GM18499 (cell line): ENCODE results near the gene HSPB2.
A peak's percentile ranks its signal among the peaks of the same experiment; 100 is the strongest.
"Not testable (repeated sequence)": the region's sequence is repeated elsewhere in the genome, so short reads cannot be mapped to it uniquely, and the experiment has no call there.

ENCODE experiments used
- ATAC-seq: cut with Tn5 transposase; IDR thresholded peaks from one replicate; pipeline ENCODE4 v1.9.1; 2021; ENCODE audit warnings: moderate number of reproducible peaks; ENCODE audit not compliant: insufficient read depth, unreplicated experiment

HSPB2 gene

GRCh38 chr11:111912535-111912934 lies at the start of gene HSPB2:
TSS of gene HSPB2 (plus strand) at chr11:111912734. CDS start at chr11:111912830, 96 bp downstream.
- no peak for ATAC-seq

DNA sequence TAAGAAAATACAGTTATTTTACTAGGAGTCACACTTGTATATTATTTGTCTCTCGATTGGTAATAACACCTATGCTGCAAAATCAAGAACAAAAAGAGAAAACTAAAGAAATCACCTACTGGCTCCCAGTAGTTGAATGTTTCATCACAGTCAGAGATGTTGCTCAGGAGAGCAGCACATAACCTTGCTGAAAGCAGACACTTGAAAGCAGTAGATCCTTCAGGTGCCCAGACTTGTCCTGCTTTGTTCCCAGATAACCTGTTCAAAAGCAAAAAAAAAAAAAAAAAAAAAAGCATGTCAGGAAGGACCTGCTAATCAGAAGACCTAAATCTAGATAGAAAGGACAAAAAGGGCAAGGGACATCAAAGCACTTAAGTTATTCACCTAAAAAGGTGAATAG lies 42.4 kb upstream of the HSPB2 start:
- ATAC-seq: no peak

GRCh38 chr11:111870522-111870885 lies 42.0 kb upstream of the HSPB2 start:
- no peak for ATAC-seq

GRCh38 chr11:111870886-111871692 lies 41.4 kb upstream of the HSPB2 start, which contains the start of gene ALG9:
TSS of gene ALG9 (minus strand) at chr11:111871581. CDS start at chr11:111871482, 99 bp downstream.
- peak; percentile 45 for ATAC-seq

DNA sequence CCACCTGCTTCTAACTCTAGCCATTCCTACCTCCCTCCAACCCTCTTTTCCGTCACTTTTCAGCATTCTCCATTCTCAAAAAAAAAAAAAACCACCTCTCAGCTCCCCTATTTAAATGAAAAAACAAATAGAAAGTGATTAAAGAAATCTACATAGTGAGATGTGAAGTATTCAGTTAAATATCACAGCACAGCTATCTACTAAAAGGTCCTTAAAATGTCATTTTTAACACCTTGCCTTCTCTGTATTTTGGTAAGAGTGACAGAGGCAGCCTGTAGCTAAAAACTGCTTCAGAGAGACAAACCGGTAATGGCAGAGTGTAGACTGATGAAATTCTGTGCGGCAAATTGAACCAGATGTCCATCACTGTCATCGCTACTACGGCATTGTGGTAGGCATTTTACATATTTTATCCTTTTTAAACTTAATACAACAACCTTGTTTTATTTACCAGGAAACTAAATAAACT lies 40.8 kb upstream of the HSPB2 start:
- ATAC-seq: no peak

DNA sequence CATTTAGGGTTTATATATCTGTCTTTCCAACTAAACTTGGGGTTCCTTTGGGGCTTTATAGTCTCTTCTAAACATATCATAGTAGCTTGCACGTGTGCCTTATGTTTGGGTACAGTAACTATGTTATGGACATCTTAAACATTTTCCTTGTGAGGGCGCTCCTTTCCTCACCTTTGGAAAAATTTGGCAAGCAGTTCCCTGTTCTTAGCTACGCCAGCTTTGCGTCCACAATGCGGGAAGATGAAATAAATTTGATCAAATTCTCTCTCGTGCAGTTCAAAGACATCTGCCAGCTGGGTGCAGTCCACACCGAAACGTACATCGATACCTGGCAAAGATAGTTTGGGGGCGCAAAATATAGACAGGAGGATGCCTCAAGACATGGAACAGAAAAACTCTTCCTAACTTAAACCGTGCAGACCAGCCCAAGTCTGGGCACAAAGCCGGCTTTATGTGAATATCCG lies 34.1 kb upstream of the HSPB2 start:
- no peak for ATAC-seq

- peak; percentile 73 for ATAC-seq
Measured at GRCh38 chr11:111878849-111879636, 33.5 kb upstream of the HSPB2 start, which contains the start of the genes CFAP68 and FDXACB1. TSS of gene CFAP68 (plus strand) at chr11:111879541. CDS start at chr11:111879561, 20 bp downstream. TSS of gene FDXACB1 (minus strand) at chr11:111879165. CDS start at chr11:111879132, 33 bp downstream.

DNA sequence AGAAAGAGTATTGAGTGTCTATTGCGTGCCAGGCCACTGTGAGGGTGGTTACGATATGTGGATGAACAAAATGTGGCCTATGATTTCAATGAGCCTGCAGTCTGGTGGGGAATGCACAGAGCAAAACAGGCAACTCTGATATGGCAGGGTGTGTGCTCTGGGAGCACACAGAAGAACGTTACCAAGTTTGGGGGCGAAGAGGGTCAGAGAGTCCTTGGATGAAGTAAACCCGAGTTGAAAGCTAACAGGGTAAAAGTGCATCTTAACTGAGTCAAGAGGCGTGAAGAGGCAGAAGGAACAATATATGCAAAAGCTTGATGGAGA lies 32.9 kb upstream of the HSPB2 start:
- no peak for ATAC-seq

- ATAC-seq: no peak
Measured at GRCh38 chr11:111882202-111882601, 30.3 kb upstream of the HSPB2 start.

GRCh38 chr11:111885053-111885452 lies 27.5 kb upstream of the HSPB2 start:
- ATAC-seq: not testable (repeated sequence)

GRCh38 chr11:111886032-111886431 lies 26.5 kb upstream of the HSPB2 start:
- ATAC-seq: no peak

GRCh38 chr11:111886844-111887243 lies 25.7 kb upstream of the HSPB2 start:
- ATAC-seq: no peak

- no peak for ATAC-seq
Measured at GRCh38 chr11:111905411-111905810, 7.1 kb upstream of the HSPB2 start.

DNA sequence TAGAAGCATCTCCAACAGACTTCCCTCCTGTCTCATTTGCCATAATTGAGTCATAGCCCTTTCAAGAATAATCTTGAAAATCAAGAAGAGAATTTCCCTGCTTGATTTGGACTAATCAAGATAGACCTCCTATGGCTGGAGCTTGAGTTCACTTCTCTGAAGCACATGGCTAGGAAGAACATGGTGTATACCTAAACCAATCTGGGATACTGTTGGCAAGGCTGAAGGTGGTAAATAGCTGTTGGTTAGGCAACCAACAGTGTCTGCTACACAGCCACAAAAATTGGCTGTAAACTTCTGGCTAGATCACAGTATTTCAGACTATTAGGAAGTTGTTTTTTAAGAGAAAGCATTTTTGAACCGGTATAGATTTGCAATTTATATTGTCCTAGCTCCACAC lies 5.9 kb upstream of the HSPB2 start:
- no peak for ATAC-seq

DNA sequence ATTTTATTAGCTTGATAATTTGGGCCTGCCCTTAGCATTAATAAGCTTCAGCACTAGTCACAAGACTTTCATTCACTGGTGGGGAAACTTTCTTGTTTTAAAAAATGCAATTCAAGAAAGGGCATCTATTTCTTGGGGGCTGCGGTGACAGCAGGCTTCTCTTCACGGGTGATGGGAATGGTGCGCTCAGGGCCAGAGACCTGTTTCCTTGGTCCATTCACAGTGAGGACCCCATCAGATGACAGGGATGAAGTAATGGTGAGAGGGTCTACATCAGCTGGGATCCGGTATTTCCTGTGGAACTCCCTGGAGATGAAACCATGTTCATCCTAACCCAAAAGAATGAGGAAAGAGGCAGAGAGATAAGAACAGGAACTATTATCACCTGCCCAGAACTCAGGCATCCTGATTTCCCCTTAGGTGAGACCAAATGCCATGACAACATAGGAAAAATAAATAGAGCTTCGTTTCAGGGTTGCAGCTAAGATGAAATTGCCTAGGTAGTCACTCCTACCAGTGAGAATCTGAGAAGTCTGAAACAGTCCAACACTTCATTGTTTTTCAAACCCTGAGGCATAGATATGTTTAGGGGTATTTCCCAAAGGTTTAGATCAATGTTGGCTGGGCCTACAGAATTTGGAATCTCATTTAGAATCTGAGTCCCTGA lies 3.8 kb upstream of the HSPB2 start:
- ATAC-seq: no peak

GRCh38 chr11:111909378-111909777 lies 3.2 kb upstream of the HSPB2 start:
- no peak for ATAC-seq

DNA sequence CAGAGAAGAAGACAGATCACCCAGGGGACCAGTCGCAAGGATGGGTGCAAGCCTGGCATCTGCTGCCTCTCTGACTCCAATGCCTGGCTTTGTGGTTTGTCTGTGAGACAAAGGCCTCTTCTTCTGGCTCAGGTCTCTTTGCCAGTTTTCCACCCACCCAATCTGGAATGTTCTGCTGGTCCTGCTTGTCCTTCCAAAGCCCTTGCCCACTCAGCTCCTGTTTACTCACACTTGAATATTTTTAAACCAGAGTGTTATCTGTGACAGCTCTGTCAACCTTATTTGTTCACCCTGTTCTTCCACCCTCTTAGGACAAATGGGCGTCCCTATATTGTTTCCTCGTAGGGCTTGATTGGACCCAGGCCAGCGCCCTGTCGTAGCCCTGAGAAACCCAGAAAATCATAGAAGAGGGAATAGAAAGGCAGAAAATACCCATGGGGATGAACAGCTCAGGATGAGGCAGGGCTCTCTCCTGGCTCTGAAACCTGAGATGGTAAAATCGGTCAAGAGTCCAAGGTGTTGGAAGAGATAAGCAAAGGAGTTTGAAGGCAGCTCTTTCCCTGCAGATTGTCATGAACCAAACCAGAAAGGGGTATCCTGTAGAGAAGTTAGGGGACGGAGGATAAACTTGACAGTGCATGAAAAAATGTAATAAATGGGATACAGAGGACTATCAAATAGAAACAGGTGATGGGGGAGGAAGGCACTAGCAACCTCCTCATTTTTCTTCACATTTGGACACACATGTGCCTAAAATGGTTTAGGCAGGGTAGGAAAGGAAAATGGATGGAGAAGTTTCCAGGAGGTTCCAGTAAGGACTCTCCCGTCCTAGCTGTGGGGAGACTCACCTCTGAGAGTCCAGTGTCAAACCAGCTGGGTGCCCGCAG lies 1.6 kb upstream of the HSPB2 start:
- no peak for ATAC-seq

- no peak for ATAC-seq
Measured at GRCh38 chr11:111911563-111912401, 752 bp upstream of the HSPB2 start, which contains the start of gene CRYAB. TSS of gene CRYAB (minus strand) at chr11:111911770. CDS start at chr11:111911724, 46 bp downstream.
